HG02870 (cell line): ENCODE data around the gene NFYC.
A peak's percentile ranks its signal among the peaks of the same experiment; 100 is the strongest.

ENCODE experiments used
- ATAC-seq: cut with Tn5 transposase; IDR thresholded peaks from one replicate; pipeline ENCODE4 v1.9.1; 2021; ENCODE audit warnings: mild to moderate bottlenecking, moderate library complexity; ENCODE audit not compliant: unreplicated experiment

Gene NFYC

DNA sequence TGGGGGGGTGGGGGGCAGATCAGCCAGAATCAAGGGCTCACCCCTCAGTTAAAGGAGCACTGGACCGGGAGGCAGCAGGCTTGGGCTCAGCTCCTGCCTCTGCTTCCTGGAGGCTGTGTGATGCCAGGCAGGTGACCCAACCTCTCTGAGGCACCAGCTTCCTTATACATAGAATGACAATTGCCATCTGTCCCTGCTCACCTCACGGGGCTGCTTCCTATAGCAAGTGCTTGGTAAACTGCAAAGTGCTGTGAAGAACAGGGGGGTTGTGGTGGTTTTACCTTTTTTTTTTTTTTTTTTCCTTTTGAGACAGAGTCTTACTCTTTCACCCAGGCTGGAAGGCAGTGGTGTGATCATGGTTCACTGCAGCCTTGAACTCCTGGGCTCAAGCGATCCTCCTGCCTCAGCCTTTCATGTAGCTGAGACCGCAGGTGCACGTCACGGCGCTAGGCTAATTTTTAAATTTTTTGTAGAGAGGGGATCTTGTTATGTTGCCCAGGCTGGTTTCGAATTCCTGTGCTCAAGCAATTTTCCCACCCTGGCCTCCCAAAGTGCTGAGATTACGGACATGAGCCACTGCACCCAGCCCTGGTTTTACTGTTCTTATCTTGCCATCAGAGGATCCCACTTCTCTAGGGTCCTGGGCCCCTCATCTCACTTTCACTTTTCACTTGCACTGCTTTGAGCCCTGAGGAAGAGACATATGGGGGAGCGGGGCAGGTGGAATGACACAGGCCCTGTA is 103.6 kb downstream of the NFYC start:
- ATAC-seq: no peak

DNA sequence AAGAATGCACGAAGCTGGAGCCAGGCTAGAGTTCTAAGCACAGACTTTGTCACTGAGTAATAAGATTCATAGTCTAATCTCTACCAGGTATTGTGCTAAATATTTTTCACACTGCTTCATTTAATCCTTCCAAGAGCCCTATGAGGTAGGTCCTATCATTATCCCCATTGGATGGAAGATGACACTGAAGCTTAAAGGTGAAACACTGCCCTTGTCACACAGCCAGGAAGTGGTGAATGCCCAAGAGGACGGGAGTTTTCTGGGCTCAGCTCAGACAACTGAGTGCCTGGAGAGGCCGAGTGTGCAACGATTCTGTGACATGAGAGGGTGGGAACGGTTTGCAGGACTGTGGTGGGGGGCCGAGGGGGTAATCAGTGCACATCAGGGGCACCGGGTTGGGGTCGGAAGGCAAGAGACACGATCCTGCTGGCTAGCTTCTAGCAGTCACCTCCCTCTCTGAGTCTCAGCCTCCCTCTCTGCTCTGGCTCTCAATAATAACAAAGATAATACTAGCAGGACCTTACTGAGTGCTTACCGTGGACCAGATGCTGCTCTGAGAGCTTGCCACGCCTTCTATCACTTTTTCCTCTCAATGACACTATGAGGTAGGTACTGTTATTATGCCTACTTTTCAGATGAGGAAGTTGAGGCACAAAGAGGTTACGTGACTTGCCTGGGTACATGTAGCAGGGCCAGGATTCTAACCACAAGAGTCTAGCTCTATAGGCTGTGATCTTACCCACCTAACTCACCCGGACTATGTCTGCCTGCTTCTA is 104.5 kb downstream of the NFYC start:
- ATAC-seq: no peak

DNA sequence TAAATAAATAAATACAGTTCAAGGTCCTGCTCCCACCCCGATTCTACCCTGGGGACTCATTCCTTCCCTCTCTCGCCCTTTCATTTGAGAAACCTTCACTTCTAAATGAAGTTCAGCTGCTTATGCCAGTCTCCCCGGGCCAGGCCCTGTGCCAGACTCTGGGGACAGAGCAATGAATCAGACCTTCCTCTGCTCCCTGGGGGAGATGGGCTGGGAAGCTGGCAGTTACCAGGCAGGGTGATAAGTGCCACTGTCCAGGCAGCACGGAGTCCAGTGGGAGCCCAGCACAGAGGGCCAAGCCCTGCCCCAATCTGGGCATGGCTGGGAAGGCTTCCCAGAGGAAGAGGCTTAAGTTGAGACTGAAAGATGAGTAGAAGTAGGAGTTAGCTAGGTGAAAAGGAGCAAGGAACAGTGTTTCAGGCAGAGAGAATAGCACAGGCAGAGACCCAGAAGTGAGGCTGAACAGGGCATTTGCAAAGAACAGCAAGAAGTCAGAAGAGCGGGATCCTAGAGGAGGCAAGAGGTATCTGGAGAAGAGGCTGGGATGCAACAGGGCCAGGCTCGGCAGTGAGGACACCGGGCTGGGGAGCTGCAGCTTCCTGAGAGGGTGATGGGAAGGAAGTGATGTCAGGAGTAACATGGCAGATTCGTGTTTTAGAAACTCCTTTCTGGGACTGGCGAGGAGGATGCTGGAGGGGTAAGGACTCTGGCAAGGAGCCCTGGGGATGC is 105.6 kb downstream of the NFYC start:
- no peak for ATAC-seq

DNA sequence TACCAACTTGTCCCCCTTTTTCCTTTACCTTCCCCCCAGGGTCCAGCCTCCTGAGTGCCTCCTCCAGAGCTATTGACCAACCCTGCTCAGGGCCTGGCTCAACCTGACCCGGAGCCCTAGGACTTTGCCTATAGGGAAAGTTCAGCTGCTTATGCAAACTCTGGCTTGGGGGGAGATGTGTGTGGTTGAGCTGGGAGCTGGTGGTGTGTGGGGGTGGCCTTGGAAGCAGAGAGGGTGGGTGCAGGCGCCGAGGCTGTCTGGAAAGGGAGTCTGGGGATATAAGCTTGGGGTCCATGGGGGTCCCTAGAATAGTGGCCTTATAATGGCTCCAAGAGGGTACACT is 106.1 kb downstream of the NFYC start:
- ATAC-seq: no peak

DNA sequence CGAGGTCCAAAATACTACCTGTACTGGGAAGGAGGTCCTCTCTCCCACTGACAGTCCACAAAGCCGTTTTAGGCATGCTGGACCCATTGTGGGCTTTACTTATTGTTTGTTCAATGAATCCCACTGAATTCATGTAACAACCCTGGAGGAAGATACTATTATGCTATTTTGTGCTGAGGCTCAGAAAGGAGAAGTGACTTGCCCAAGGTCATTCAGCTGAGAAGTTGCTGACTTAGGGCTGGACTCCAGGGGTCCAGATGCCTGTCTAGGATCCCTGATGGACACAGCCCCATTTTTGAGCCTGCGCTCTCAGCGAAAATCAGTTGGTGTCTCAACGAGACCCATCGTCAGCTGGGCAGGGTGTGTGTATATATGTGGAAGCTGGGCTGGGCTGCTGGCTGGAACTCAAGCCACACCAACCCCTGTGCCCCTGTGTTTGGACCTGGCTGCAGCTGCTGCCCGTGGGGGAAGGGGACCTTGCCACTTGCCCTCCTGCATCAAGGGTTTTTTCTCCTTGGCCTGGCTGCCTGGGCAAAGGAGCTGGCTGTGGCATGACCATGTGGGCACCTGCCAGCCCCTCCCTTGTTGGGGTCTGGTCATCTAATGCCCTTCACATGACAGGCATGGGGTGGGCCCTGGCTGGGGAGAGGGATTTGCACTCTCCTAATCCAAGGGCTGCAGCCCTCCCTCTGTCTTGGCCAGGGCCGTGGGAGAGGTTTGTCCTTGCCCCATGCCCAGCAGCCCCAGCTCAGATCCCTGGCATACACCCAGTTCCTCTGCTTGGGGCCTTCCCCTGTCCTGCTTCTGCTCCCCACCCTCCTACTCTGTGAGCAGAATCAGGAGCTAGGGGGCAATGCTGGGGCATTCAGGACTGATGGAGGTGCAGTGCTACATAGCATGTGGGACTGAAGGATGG is 107.1 kb downstream of the NFYC start:
- ATAC-seq: no peak

DNA sequence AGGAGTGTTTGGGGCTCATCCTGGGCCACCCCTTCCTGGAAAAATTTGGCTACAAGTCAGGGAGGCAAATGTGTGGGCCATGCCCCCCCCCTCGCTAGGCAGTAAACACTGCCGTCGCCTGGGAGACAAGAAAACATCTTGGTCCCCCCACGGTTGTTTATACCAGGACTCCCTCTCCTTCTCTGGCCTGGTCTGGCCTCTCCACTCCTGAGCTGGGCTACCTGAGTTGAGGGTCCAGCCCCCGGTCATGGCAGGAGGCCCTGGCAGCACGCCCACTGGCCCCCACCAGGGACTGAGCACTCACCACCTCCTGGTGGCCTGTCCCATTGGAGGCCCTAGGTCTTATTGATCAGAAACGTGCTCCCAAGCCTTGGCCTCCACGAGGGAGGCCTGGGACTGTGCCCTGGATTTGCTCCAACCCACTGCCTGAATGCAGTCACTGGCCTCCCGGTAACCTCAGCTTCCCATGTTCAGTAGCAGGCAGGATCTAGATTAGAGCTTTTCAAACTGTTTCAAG is 107.9 kb downstream of the NFYC start:
- ATAC-seq: no peak

DNA sequence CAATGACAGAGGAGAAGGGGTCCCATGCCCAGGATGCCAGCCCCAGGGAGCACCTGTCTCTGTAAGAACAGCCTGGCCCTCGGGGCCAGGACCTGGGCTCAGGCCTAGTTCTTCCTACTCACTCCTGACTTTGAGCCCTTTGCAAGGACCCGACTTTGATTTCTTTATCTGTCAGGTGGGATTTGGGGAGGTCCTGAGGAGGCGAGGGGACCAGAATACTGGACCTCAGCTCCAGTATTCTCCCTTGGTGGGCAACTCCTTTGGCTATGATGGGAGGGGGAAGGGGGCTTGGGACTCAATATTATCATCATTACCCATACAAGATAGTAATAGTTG is 110.2 kb downstream of the NFYC start:
- no peak for ATAC-seq

DNA sequence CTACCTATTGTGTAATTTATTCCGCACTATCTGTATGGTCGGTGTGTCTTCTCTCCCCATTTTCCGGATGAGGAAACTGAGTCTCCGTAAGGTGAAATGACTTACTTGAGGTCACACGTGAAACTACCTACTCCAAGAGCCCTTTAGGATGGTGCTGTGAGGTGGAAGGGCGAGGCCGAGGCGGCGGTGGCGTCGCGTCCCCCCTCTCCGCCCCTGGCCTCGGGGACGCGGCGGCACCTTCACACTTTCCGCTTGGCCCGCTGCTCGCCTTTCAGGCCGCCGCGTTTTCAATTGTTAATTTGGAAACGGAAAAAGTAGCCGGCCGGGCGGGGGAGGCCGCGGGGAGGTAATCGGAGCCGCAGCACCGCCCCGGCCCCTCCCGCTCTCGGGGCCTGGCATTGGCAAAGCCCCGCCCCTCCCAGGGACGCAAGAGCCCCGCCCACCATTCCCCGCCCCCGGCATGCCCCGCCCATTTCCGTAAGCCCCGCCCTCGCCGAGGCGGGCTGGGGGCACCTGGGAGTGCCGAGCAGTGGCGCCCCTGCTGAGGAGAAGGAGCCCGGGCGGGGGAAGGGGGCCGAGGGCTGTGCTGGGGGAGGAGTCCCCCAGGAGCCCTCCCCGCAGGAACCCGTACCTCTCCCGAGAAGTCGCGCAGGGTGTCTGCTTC is 110.7 kb downstream of the NFYC start:
- peak; percentile 56 for ATAC-seq

DNA sequence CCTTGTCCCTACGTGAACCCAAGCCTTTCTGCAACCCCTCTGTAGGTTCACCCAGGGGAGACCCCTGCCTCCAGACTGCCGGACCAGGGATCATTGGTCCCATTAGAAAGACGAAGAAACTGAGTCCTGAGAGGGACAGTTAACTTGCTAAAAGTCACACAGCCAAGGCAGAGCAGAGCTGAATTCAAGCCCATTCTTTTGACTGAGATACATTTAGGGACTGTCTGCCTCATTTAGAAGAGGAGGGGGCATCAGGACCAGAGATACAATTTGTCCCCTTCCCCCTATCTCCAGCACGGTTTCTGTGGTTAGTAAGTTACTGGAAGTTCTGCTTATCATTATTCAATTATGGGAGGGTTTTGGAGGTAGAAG is 111.2 kb downstream of the NFYC start:
- ATAC-seq: no peak

DNA sequence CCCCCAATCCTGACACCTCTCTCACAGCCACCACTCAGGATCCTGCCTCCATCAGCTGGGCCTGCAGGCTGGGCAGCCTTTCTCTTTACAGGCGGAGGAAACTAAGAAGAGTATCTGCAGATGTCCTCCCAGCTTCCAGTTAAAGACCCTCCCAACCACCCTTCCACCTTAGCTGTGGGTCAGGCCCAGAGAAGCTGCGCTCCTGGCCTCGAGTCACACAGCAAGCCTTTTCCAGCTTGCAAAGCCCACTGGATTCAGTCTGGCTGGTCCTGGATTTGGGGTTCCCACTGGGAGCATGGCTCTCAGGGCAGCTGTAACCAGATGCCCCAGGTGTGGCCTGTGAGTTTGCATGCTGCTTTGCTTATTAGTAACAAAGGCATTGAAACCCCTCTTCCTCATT is 111.9 kb downstream of the NFYC start:
- no peak for ATAC-seq

DNA sequence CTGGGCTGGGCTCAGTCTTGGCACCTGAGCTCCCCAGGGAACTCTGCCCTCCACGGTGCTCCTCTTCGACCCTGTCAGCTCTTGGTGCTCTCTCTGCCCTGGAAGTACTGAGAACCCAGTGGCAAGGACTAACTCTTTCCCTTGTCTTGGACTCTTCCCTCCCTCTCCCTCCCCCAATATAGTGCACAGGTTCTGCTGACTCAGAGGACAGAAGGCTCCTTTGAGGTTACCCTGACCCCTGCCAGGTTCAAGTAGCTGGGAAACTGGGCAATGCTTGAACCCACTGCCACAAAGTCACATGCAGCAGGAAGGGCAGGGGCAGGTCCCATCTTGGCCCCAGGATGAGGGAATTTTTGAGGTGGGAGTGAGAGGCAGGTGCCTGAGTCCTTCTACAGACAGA is 112.4 kb downstream of the NFYC start:
- ATAC-seq: no peak

DNA sequence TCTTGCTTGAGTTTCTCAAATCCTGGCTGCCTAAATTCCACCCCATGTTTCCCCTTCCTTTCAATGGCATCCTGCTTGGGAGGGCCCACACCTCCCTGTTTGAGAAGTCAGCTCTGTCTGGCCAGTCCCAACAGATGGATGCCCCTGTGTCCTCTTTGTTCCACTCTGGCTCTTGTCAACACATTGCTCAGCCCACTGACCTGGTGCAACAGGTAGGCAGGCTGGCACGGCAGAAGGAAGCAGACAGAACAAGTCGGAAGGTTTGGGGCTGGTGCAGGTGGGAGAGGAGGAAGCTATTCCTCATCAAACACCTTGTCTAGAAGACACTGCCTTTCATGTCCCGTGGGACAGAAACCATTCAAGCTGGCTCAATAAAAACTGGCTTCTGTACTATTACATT is 114.7 kb downstream of the NFYC start:
- no peak for ATAC-seq

DNA sequence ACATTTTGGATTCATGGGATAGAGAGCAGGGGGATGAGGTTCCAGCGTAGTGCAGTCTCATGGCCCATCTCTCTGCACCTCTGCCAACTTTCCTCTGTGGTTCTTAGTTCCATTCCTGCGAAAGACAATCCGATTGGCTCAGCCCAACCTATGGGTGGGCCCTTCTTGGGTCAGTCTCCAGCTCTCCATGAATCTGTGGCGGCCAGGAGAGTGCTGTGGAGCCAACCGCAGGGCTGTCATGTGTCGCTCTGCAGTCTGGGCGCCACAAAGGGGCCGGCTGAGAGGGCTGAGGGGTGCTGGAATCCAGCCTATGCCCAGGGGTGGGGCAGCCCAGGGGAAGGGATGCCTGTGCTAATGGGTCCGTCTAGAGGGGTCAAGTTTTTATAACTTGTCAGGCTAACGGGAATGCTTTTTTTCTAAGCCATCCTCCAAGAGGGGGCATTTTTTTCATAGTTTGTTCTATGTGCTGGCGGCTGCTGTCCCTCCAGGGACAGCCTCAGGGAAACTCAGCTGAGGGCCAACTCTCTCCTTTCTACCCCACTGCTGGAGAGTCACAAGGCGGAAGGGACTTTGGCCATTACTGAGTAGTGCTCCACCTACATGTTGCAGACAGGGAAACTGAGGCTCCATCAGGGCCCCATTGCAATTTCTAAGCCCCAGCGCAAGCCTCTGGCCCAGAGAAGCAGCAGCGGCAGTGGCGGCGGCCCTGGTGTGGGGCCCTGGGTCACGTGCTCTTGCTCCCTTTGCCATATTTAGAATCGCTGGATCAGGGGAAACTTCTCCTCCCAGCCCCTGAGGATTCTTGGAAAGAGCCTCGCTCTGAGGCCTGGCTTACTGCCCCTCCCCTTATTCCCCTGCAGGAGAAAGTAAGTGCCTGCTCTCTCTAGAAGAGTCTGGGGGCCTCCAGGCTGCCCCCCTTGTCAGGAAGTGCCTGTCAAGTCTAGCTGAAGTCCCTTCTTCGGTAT is 115.5 kb downstream of the NFYC start:
- ATAC-seq: no peak

DNA sequence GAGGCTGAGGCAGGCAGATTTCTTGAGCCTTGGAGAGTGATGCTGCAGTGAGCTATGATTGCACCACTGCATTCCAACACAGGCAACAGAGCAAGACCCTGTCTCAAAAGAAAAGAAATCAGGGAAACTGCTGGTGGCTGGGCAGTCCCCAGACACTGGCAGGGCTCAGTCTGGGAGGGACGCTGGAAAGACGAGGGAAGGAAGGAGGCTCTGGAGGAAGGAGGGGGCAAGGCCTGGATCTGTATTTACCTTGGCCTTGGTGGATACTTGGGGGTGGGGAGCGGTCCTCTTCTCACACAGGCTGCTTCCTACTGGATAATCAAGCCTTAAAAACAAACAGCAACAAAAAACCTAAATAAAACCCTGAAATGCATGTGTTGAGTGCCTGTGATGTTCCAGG is 116.5 kb downstream of the NFYC start:
- ATAC-seq: no peak

DNA sequence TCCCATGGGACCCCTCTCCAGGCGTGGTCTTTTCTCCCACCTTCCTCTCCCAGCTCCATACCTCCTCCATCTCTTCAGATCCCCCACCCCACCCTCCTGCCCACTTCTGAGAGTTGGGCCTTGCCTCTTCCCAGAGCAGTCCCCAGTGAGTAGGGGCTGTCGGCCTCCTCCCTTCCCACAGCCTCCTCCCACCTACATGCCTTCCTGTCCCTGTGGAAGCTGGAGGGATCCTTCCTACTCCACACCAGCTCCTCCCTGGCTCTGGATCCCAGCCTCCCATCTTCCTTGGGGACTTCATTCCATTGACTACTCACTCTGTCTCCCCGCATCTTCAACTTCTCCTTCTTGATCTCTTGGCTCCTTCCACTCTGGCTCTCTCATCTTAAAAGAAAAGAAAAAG is 116.9 kb downstream of the NFYC start:
- no peak for ATAC-seq

DNA sequence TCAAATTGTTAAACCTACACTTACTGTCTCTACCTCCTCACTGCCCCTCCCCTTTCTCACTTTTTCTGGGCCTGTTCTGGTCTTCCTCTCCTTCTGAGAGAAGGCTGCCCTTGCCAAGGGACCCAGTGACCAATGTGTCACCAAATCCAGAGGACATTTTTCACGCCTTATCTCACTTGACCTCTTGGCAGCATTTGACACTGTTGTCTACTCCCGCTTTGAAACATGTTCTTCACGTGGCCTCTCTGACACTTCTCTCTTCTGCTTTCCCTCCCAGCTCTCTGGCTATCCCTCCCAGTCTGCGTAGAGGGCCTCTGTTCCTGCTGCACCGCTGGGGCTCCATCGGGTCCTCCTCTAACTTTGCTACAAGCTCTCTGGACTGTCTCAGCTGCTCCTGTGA is 117.4 kb downstream of the NFYC start:
- no peak for ATAC-seq

DNA sequence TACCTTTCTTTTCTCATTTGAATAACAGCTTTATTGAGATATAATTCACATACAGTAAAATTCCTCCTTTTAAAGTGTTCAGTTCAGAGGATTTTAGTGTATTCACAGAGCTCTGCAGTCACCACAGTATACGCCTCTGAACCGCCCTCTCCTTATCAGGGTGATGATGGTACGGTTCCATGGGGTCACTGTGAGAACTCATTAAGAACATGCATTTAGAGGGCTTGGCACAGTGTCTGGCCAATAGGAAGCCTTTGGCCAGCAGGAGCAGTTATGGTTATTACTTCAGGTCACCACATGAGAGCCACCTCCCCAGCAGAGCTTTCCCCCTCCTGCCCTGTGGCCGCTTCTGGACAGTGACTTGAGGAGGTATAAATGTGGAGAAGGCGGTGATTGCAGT is 119.4 kb downstream of the NFYC start:
- ATAC-seq: no peak

DNA sequence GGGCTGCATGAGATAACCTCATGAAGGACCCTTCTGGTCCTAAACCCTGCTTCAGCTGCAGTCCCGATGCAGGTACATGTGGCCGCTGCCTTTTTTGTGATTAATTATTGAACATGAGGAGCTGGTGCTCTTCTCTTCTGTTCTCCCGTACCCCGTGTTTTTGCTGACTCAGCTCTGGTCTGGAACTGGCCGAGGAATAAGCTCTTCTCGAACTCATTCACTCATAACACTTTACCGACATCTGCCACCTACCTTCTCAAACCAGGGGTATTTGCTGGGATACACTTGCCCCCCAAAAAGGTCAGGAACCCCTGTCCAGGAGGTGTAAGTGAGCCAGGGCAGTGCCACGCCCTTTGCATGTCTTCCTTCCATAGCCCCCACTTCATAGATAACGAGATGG is 123.9 kb downstream of the NFYC start:
- ATAC-seq: no peak

DNA sequence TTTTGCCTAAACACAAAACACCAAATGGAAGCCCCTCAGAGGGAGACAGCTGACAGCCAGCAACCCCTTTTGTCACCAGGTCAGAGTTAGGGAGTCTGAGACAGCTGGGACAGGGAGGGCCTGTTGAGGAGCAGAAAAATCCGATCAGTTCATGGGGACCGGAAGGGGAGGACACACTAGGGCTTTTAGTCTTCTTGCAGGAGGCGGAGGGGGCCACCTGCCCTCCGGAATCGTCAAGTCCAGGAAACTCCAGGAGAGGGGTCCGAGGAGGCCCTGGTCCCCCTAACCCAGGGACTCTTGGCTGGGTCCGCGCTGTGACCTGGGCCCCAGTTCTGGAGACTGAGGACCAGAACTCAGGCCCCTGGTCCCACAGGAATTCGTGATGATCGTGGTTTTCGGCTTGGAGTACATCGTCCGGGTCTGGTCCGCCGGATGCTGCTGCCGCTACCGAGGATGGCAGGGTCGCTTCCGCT is 126.3 kb downstream of the NFYC start:
- ATAC-seq: no peak
